Measurements from ENCODE around the gene AARS2.

GRCh38 chr6:44333273-44333919 is 20.2 kb upstream of the AARS2 start:
- TF ChIP-seq POLR2A (IDR thresholded peaks at IDR 0.05) (no peak), CTCF (IDR thresholded peaks at IDR 0.05) (no peak), EP300 (IDR thresholded peaks at IDR 0.05) (no peak)
